ENCODE results near the gene SLC1A1.

- TF ChIP-seq ZFP3 (CRISPR knock-in tag; IDR thresholded peaks at IDR 0.05) (no peak), PATZ1 (CRISPR knock-in tag; IDR thresholded peaks at IDR 0.05; ENCODE audit: borderline replicate concordance) (no peak), BACH2 (CRISPR knock-in tag; IDR thresholded peaks at IDR 0.05; ENCODE audit: borderline replicate concordance) (no peak), CREB5 (CRISPR knock-in tag; IDR thresholded peaks at IDR 0.05; ENCODE audit: low read depth) (no peak), TCF4 (CRISPR knock-in tag; IDR thresholded peaks at IDR 0.05; ENCODE audit: borderline replicate concordance) (no peak), ZFP30 (CRISPR knock-in tag; IDR thresholded peaks at IDR 0.05) (no peak), PPARA (CRISPR knock-in tag; IDR thresholded peaks at IDR 0.05; ENCODE audit: borderline replicate concordance) (no peak), RARB (CRISPR knock-in tag; IDR thresholded peaks at IDR 0.05) (no peak), ESRRG (CRISPR knock-in tag; IDR thresholded peaks at IDR 0.05) (no peak), ARNTL (CRISPR knock-in tag; IDR thresholded peaks at IDR 0.05; ENCODE audit: borderline replicate concordance, low read depth) (no peak)
Observed at GRCh38 chr9:4585135-4585534, 94.9 kb downstream of the SLC1A1 start.

Data from SK-N-SH treated with all-trans-retinoic acid at 6 μM for 48 hours (cell line).